H7 (cell line): ENCODE results near the gene MS4A14. TPM values are rescaled to one million over a fixed set of nuclear protein-coding genes. Genes with fewer than 3 reads are reported as not detected.
"Not testable (repeated sequence)": the region's sequence is repeated elsewhere in the genome, so short reads cannot be mapped to it uniquely, and the experiment has no call there.

Source experiments
- DNase-seq: peaks from one replicate; pipeline ENCODE4 v3.0.0; 2012
- H3K27me3 ChIP-seq: 2 replicates; pipeline ENCODE4 v1.6.0; 2011; ENCODE audit warnings: mild to moderate bottlenecking, low read length; ENCODE audit not compliant: control insufficient read depth, insufficient read depth
- H3K36me3 ChIP-seq: replicated peaks from 2 replicates; pipeline ENCODE4 v1.5.1; 2011; ENCODE audit warnings: low read length; ENCODE audit not compliant: control insufficient read depth, insufficient read depth
- H3K4me3 ChIP-seq: 2 replicates; pipeline ENCODE4 v1.5.1; 2011; ENCODE audit warnings: low read depth, mild to moderate bottlenecking, control low read depth, low read length, moderate library complexity; ENCODE audit not compliant: insufficient read depth
- total RNA-seq: library from RNA; depleted of rRNA; stranded (reverse); fragments of >200 nt; shearing (Covaris generic); gene quantifications from 2 replicates; pipeline ENCODE4 v1.2.3, GENCODE V29; 2014; rRNA removed

The MS4A14 gene
- not detected in 2 replicates for total RNA-seq

- DNase-seq, result no peak
- Histone ChIP-seq H3K27me3 (no peaks in the 10 kb centered on the region), H3K36me3 (no peaks in the 10 kb centered on the region), H3K4me3 (no peak within 1 kb of the TSS)
Observed at GRCh38 chr11:60396382-60396781, at the start of gene MS4A14. TSS of gene MS4A14 (plus strand) at chr11:60396459. CDS start at chr11:60396579, 120 bp downstream.

- no peaks in the 10 kb centered on the region for H3K36me3 ChIP-seq
- DNase-seq, result no peak
- H3K27me3 ChIP-seq, result no peaks in the 10 kb centered on the region
- H3K4me3 ChIP-seq, result no peak overlapping the region
Observed at GRCh38 chr11:60347084-60347797, 49.0 kb upstream of the MS4A14 start.

GRCh38 chr11:60348116-60348515, 48.1 kb upstream of the MS4A14 start:
- Histone ChIP-seq H3K27me3 (no peaks in the 10 kb centered on the region), H3K36me3 (no peaks in the 10 kb centered on the region), H3K4me3 (no peak overlapping the region)
- peak; percentile 17 for DNase-seq

- no peaks in the 10 kb centered on the region for H3K27me3 ChIP-seq
- H3K4me3 ChIP-seq, result no peak overlapping the region
- H3K36me3 ChIP-seq, result no peaks in the 10 kb centered on the region
- no peak for DNase-seq
Observed at GRCh38 chr11:60349990-60350389, 46.3 kb upstream of the MS4A14 start.

GRCh38 chr11:60357771-60358170, 38.5 kb upstream of the MS4A14 start:
- no peaks in the 10 kb centered on the region for H3K27me3 ChIP-seq
- DNase-seq, result no peak
- no peaks in the 10 kb centered on the region for H3K36me3 ChIP-seq
- no peak overlapping the region for H3K4me3 ChIP-seq

GRCh38 chr11:60360621-60361020, 35.6 kb upstream of the MS4A14 start:
- no peak for DNase-seq
- H3K27me3 ChIP-seq, result no peaks in the 10 kb centered on the region
- no peaks in the 10 kb centered on the region for H3K36me3 ChIP-seq
- H3K4me3 ChIP-seq, result no peak overlapping the region

GRCh38 chr11:60362241-60362640, 34.0 kb upstream of the MS4A14 start:
- Histone ChIP-seq H3K36me3 (no peaks in the 10 kb centered on the region), H3K4me3 (no peak overlapping the region), H3K27me3 (no peaks in the 10 kb centered on the region)
- no peak for DNase-seq

GRCh38 chr11:60363542-60364470, 32.5 kb upstream of the MS4A14 start:
- Histone ChIP-seq H3K36me3 (no peaks in the 10 kb centered on the region), H3K4me3 (no peak overlapping the region), H3K27me3 (no peaks in the 10 kb centered on the region)
- peak; percentile 50 for DNase-seq

GRCh38 chr11:60366262-60366904, 29.9 kb upstream of the MS4A14 start:
- not testable (repeated sequence) for H3K4me3 ChIP-seq, H3K36me3 ChIP-seq

GRCh38 chr11:60367009-60367408, 29.2 kb upstream of the MS4A14 start:
- Histone ChIP-seq H3K36me3 (no peaks in the 10 kb centered on the region), H3K4me3 (no peak overlapping the region), H3K27me3 (no peaks in the 10 kb centered on the region)
- DNase-seq, result peak; percentile 43

More at GRCh38 chr11:60366262-60366904, 29.9 kb upstream of the MS4A14 start:
- not testable (repeated sequence) for DNase-seq, H3K27me3 ChIP-seq

- no peak for DNase-seq
- H3K4me3 ChIP-seq, result no peak overlapping the region
- H3K27me3 ChIP-seq, result no peaks in the 10 kb centered on the region
- no peaks in the 10 kb centered on the region for H3K36me3 ChIP-seq
Observed at GRCh38 chr11:60367896-60368295, 28.4 kb upstream of the MS4A14 start.

- H3K36me3 ChIP-seq, result no peaks in the 10 kb centered on the region
- H3K4me3 ChIP-seq, result no peak overlapping the region
- H3K27me3 ChIP-seq, result no peaks in the 10 kb centered on the region
- DNase-seq, result no peak
Observed at GRCh38 chr11:60370252-60370810, 25.9 kb upstream of the MS4A14 start.

GRCh38 chr11:60370811-60371298, 25.4 kb upstream of the MS4A14 start:
- H3K36me3 ChIP-seq, result no peaks in the 10 kb centered on the region
- no peak overlapping the region for H3K4me3 ChIP-seq
- no peak for DNase-seq
- no peaks in the 10 kb centered on the region for H3K27me3 ChIP-seq

- Histone ChIP-seq H3K36me3 (no peaks in the 10 kb centered on the region), H3K4me3 (no peak overlapping the region), H3K27me3 (no peaks in the 10 kb centered on the region)
- no peak for DNase-seq
Observed at GRCh38 chr11:60371386-60371785, 24.9 kb upstream of the MS4A14 start.
